D721Med (cell line): Measurements from ENCODE around the gene CNOT10.
A peak's percentile ranks its signal among the peaks of the same experiment; 100 is the strongest.
"Not testable (repeated sequence)": the region's sequence is repeated elsewhere in the genome, so short reads cannot be mapped to it uniquely, and the experiment has no call there.

Experiments
- DNase-seq: peaks from one replicate; pipeline ENCODE4 v3.0.0; 2011; ENCODE audit warnings: low spot score; ENCODE audit not compliant: insufficient read length
- FAIRE-seq: peaks from 2 replicates; lab custom pipeline; 2011; peaks lifted over from hg19 to GRCh38; lab: Jason Lieb, UNC
- TF ChIP-seq, protein P1 (sequence below): IDR thresholded peaks from 2 replicates; pipeline ENCODE4 v1.5.1; 2012; ENCODE audit warnings: mild to moderate bottlenecking, control low read depth; ENCODE audit not compliant: insufficient read depth; ENCODE audit errors: missing control alignments

Gene CNOT10

DNA sequence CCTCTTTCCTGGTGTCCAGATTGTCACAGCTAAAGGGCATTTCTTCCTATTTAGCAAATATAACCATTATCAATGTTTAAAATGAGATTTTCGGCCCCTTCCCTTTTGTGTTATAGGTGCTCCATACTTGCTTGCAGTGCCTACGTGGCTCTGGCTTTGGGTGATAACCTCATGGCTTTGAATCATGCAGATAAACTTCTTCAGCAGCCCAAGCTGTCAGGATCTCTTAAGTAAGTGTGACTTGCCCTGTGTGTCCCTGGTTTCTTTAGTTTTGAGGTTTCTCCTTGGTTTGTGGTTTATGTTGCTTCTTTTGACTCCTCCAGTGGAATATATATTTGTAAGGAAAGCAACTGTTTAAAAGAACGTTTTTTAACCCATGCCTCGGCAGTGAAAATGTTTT is 74.4 kb downstream of the CNOT10 start:
- TF ChIP-seq, protein P1, sequence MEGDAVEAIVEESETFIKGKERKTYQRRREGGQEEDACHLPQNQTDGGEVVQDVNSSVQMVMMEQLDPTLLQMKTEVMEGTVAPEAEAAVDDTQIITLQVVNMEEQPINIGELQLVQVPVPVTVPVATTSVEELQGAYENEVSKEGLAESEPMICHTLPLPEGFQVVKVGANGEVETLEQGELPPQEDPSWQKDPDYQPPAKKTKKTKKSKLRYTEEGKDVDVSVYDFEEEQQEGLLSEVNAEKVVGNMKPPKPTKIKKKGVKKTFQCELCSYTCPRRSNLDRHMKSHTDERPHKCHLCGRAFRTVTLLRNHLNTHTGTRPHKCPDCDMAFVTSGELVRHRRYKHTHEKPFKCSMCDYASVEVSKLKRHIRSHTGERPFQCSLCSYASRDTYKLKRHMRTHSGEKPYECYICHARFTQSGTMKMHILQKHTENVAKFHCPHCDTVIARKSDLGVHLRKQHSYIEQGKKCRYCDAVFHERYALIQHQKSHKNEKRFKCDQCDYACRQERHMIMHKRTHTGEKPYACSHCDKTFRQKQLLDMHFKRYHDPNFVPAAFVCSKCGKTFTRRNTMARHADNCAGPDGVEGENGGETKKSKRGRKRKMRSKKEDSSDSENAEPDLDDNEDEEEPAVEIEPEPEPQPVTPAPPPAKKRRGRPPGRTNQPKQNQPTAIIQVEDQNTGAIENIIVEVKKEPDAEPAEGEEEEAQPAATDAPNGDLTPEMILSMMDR = no peak
- no peak for DNase-seq
- no peak for FAIRE-seq

DNA sequence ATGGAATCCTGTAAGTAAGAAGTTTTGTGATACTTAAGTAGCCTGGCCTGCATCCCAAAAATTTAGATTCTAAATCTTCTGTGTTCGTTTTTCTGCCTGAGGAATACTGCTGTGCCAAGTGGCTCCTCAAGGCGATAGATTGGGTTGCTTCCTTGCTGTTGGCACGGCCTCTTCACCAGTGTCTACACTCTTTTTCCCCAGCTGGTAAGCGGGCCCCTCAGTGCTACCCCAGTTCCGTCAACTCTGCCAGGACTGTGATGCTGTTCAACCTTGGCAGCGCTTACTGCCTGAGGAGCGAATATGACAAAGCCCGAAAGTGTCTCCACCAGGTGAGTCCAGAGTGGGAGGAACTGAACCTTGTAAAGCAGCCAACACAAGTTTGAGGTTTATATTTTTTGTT is 79.5 kb downstream of the CNOT10 start:
- DNase-seq = no peak
- FAIRE-seq = no peak

DNA sequence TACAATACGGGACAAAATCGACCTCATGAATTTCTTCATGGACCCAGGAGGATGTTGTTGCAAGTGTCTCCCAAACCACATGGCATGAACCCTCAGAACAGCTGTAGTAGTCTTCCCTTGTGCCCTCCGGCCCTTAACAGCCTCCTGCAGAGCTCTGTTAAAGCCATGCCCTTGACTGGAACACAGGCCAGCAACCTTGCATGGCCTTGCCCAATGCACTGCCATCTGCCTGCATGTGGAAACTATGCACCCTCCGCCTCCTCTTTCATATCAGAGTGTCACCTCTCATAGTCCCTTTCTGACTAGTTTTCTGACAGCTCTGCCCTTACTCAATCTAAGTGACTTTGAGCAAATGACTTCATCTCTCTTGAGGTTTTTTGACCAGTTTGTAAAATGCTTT is 93.4 kb downstream of the CNOT10 start:
- DNase-seq (no peak), FAIRE-seq (no peak)
- TF ChIP-seq, protein P1 = no peak

More for the DNA sequence above, 79.5 kb downstream of the CNOT10 start:
- TF ChIP-seq, protein P1 = no peak

DNA sequence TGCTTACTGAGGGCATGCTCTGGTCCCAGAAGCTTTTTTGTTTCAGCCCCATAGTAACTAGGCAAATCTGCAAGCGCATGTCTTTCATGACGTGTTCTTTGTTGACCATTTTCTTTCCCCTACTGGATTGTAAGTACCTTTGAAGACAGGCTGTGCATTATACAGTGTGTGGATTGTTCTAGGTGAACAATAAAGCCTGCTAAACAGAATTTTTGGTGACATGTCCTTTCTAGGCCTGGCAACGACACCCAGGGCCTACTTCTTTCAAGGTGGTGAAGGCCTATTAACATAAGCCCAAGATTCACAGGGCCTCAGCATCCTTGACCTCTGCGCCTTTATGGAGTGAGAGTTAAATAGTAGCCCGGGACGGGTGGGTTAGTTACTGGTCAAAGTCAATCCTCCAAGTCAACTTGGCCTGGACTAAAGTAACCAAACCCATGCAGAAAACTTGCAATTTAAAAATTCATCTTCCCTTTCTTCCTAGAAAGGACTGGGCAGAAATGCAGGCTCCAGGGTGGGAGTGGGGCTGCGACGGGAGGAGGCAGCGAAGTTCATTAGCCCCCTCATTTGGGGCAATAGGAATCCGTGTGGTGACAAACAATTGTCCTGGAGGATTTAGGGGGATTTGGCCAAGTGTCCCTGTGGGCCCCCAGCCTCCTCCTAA is 95.2 kb downstream of the CNOT10 start:
- TF ChIP-seq, protein P1 = no peak
- no peak for FAIRE-seq
- DNase-seq = no peak

DNA sequence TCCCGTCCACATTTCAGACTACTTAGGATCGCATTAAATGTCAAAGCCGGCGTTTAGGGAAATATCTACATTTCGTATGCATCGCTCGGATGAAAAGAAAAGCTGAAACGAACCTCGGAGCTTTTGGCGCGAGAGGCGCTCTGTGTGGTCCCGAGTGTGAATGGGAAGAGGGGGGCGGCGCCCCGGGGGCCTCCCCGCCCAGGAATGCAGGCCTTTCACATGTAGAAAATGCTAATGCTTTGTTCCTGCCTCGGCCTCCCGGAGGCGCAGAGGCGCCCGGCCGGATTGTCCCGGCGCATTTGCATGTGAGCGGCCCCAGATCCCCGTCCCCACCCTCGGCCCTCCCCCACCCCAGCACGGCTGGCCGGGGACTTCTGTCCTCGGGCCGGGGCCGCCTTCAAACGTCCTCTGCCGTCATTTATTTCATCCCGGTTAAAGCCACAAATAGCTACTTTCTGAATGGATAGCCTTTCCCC is 95.8 kb downstream of the CNOT10 start:
- DNase-seq (no peak), FAIRE-seq (no peak)
- TF ChIP-seq, protein P1 = no peak

DNA sequence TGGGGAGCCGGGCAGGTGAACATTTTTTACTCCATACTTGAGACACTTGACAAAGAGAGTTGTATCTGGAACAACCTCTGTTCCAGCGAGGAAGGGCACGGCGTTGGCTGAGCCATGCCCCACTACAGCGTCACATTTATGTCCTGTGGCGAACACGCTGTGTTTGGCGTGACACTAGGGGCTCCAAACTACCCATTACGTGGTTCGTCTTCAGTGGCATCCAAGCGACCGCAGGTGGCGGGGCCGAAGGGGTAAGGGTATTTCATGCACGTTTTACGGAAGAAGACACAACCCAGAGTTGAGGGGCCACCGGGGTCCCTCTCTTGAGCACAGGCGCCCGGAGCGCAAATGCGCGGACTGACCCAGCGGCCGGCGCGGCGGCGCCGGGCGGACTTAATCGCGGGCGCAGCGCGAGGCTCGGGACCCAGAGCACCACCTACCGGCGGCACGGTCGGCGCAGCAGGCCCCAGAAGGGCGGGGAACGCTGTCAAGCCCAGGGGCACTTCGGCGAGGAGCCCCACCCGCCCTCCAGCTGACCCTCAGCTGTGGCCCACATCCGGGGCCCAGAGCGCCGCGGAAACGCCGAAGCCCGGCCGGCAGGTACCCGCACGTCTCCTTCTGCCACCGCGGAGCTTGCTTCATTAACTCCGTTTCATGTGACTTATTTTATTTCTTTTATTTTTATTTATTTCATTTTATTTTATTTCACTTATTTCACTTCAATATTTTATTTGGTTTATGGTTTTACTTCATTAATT is 96.4 kb downstream of the CNOT10 start:
- FAIRE-seq = no peak
- TF ChIP-seq, protein P1 = peak; percentile 53
- peak; percentile 39 for DNase-seq

DNA sequence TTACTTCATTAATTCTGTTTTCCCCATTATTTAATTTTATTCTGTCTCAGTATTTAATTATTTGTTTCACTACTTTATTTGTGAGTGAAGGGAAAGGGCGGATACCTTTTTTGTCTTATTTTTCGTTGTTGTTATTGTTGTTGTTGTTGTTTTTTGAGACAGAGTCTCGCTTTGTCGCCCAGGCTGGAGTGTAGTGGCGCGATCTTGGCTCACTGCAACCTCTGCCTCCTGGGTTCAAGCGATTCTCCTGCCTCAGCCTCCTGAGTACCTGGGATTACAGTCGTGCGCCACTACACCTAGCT is 96.9 kb downstream of the CNOT10 start:
- not testable (repeated sequence) for FAIRE-seq, DNase-seq
